ENCODE results near the gene MKKS.

Gene MKKS

DNA sequence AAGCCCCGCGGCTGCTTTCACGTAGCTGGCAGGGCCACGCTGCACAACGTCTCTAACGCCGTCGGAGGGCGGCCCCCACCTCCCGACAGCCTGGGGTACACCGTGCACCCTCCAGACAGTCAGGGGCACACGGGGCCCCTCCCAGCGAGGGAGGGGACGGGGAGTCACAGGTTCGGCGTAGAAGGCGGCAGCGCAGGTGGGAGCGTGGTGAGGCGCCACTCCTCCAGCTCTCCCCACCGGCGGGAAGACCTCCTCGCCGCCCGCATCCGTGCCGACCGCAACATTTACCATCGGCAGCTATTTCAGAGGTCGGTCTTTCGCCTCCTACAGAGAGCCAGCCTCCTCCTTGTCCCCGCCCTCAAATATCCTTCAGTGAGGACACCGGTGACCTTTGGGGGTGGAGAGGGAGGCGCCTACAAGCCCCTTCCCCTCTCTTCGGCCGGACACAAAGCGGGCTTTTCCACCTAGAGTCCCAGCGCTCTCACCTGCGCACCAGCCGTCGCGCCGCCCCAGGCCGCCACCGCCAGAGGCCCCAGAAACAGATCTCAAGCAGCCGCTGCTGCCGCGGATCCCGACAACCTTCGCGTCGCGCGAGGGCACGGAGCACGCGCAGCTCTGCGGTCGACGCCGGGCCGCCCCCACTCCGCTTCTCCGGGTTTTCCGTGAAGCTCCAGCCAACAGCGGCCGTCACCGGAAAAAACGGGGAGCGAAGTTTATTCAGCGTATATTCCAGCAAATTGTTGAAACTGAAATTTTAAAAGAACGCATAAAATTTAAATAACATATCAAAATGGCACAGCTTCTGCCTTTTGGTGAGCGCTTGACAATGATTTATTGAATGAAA lies at the start of gene MKKS:
Gene MKKS, minus strand, starts transcription at position 600 of the 844 bp plus-strand sequence. CDS start 20,708 bp downstream, outside the sequence.
- peak; percentile 83 for DNase-seq (ENCODE audit: low read depth)

DNA sequence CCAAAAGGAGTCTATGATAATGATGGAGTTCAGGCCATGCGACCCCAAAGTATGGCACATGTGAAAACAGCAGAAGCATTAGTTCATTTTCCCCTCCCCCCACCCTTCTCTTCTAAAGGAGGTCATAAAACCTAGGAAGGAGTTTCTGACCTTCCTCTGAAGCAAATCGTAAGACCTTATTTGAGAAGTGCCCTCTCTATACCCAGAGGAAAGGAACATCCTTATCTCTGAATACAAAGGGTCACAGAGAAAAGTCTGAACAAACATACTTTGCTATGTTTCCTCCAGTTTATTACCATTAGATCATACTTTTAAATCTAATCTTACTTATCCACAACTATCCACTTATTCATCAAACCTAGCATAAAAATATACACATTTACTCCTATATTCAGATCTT lies 49.7 kb upstream of the MKKS start:
- no peak for DNase-seq (ENCODE audit: low read depth)

DNA sequence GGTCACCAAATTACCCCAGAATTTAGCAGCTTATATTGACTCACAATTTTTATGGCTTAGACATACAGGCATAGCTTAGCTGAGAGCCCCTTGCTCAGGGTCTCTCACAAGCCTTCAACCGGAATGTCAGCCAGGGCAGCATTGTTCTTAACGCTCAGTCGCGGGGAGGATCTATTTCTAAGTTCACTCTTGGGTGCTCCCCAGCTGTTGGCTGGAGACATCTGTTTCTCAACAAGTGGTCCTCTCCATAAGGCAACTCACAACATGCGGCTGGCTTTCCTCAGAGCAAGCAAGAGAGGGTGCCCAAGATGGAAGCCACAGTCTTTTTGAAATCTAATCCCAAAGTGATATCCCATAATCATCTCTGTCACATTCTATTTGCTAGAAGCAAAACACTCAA lies 47.7 kb upstream of the MKKS start:
- no peak for DNase-seq (ENCODE audit: low read depth)

DNA sequence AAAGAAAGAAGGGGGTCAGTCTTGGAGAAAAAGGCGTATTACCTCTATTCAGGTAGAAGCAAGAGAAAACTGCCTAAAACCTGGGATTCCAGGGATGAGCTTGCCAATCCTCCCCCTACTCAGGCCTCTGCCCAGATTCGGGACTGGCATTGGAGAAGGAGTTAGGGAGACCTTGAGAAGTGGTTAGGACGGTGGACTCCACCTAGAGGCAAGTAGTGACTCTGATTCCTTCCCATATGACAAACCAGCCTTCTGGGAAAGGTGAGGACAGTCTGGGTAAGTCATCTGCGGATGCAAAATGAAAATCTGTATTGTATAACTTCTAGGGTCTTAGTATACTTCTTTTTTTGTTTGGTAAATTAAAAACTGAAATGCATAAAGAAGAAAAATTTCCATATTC lies 44.9 kb upstream of the MKKS start:
- no peak for DNase-seq (ENCODE audit: low read depth)

DNA sequence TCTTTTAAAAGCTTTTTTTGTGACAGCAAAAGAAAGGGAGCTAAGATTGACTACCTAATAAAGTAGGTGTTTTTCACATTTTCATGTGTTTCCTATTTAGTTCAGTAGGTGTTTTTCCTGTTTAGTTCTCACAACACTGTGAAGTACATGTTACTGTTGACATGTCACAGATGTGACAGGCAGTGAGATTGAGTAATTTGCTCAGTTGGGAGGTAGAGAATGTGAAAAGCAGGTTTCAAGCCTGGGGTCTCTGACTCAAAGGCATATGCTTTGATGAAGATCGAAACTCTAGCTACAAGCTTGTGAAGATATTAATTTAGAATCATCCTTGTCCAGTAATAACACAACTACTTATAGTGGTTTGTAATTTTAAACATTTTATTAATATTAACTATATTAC lies 44.2 kb upstream of the MKKS start:
- no peak for DNase-seq (ENCODE audit: low read depth)

DNA sequence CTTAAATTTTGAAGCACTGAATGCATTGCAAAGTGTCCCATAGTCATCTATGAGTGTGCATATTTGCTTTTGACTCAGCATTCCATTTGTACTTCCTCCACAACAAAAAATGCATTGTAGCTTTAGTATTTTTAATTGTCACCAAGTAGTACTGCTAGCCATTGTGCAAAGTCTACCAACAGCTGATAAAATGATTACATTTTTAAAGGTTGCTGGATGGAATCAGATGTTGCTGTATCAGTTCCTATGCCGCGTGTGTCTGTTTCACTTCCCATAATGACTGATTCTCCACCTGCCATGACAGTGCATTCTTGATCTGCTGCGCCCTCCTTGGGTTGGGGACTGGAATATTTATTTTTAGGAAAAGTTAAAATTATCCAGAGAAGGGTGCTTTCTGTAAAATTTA lies 42.3 kb upstream of the MKKS start:
- no peak for DNase-seq (ENCODE audit: low read depth)

DNA sequence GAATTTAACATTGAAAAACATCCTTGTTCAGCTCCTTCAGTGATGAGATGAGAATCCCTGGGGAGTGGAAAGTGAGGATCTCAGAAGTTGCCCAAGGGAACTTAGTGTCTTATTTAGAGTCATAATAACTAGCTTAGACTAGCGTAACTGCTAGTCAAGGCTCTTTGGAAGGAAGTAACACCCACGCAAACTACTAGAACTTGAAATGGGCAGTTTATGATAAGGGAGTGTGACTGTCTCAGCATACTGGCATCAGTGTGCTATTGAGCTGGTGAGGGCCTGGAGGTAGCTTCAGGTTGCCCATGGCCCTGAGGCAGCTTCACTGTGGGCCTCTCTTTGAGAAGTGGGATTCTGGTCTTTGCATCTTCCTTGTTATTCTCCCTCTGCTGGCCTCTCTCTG lies 41.2 kb upstream of the MKKS start:
- no peak for DNase-seq (ENCODE audit: low read depth)

DNA sequence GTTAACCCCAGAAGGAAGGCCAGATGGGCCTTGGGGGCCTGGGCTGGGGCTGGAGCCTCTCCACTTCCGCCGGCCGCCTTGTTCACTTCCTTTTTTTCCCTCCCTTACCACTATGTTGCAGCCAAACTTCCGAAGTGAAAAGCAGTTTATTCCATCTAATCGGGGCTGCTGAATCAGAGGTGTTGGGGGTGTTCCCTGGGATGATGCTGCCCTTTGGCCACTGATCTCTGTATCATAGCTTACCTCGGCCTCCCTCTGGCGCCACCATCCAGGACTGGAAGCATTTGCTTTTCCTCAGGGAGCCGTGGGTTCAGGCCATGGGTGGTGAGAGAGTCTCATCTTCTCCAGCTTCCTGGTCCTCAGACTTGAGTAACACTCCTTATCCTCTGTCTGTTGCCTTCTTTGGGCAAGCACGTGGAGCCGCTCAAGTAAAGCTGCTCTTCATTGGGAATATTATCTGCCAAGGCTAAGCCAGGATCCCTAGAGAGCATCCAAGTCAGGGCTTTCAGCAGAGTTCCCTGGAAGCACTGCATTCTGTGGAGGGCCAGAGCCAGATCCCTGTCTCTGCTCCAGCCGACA lies 40.7 kb upstream of the MKKS start:
- DNase-seq (ENCODE audit: low read depth) = no peak

DNA sequence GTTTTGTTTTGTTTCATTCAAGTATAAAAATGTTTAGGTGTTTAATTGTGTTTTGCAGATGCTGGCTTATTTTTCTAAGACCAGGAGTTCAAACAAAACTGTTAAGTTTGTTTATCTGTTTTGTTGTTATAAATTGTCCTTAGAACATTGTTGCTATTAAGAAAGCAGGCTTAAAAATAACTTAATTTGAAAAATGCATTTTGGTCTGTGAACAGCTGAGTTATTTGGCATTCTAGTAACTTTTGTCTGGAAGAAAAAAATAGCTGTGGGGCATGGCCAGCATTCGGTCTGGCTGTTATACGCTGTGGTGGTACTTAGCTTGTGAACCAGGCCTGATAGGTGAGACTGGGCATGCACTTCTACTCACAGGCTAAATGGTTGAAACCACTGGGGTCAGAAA lies 38.8 kb upstream of the MKKS start:
- no peak for DNase-seq (ENCODE audit: low read depth)

DNA sequence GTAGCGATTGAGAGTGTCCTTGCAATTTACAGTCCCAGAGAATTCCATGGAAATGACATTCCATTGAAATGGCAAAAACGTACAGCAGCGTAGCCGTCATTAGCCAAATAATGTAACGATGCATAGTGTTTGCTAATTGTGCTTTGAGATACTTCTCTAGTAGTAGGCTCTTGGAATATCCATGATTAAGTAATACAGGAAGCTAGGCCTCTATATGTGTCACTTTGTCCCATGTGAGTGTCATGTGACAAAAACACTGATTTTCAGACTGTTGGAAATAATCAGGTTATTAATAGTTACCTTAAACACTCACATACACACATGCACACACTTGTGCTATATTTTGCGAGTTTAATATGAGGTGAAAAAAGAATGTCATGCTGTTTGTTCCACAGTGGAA lies 36.3 kb upstream of the MKKS start:
- DNase-seq (ENCODE audit: low read depth) = no peak

DNA sequence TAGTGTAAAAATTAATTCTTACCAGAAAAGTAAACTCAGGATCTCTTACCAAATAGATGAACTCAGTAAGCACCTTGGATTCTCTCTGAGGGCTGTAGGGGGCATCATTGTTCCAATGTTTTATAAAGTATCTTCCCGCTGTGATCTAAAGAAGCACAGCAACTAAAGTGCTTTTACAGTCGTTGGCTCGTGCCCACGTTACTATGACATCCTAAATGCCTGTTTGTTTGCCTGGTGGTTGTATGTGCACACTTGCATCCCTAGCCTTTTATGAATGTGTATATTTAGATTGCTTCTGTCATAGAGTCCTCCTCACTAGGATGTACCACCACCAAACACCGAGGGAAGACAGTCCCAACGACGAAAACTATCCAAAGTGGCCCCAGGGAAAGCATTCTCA lies 35.6 kb upstream of the MKKS start:
- DNase-seq (ENCODE audit: low read depth) = no peak

DNA sequence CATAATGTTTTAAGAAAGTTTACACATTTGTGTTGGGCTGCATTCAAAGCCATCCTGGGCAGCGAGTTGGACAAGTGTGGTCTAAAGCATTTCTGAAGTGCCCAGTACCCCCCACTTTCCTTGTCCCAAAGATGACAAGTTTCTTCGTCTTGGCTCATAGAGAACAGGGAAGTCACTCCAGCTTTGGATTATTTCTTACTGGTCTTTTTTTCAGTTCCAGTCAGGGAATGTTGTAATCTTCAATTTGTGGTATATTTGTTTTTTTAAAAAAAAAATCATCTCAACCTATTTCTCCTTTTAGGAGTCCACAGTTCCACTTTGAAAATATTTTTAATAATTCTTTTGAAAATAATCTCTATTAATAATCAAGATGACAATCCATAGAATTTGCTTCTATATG lies 35.0 kb upstream of the MKKS start:
- no peak for DNase-seq (ENCODE audit: low read depth)

DNA sequence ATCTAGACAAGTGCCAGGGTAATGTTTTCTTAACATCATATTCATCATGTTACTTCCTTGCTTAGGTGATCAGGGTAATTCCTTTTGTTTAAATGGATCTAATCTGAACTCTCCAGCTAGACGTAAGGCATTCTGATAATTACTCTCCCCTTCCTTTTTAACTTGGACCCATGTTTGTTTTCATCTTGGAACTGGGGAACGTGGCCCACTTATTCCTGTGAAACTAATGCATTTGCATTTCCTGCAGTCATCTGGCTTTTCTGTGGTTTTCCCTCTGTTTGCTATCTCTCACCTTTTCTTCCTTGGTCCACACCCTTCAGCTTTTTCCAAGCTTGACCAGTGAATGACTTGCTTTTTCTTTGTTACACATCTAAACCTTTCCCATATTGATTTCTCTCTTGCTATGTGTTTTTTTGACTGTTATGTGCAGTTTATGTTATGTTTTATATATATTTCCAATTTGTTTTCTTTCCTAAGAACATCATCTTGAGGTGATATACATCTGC lies 34.4 kb upstream of the MKKS start:
- no peak for DNase-seq (ENCODE audit: low read depth)

DNA sequence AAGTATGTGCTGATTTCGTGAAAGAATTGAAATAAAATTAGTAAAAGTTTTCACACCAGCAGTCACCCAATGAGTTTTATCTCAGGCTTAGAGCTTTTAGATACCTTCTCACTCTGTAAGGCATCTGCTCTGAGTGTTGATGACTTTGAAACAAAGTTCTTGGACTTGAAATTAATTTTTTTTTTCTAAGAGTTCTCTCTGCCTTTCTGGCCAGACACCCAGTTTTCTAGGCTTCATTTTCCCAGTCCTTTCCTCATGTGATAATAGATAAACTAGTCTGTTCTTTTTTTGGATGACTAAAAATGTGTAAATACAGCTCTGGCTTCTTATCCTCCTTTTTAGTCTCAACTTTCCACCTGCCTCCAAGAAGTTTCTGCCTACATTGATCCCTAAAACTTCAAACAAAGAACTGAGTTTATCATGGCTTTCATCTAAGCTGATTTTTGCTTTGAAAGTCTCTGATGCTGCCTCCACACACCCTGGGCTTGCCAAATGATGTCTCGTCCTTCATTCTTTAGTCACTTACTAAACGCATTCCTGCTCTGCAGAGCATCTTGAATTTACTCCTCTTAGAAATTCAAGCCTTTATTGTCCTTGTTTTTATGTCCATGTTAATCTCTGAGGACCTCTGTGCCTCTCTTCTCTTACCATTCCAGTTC lies 33.8 kb upstream of the MKKS start:
- no peak for DNase-seq (ENCODE audit: low read depth)

DNA sequence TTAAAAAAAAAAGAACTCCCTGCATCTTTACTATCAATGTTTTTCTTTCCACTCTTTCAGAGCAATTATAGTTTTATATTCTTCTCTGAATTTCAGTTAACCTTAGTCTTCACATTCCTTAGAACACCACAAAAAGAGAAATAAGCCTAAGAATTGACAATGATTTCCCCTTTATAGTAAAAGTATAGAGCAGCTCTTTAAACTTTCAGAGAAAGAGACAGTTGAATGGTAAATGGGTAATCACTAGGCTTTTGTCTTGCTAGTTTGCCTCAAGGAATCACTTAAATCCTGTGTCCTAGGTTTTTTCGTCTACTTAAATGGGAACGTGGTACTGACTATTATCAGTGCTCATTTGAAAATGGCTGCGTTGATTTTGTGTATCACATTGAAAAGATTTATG lies 32.8 kb upstream of the MKKS start:
- DNase-seq (ENCODE audit: low read depth) = no peak

DNA sequence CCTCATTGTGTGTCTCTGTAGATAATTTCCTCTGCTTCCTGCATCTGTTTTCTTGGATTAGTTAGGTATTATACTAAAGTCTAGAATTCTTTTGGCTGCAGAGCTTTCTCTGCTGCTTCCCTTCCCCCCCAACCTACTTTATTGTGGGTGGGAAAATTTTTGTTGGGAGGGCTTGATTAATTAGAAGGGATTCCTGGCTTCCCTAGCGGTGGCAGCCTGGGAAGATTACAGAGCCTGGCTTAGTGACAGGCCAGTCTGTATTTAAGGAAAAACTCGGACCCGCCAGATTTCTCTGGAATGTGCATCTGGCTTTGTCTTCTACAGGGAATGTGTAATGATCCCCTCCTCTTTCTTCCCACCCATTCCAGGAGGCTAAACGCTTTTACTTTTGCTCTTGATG lies 32.3 kb upstream of the MKKS start:
- no peak for DNase-seq (ENCODE audit: low read depth)

DNA sequence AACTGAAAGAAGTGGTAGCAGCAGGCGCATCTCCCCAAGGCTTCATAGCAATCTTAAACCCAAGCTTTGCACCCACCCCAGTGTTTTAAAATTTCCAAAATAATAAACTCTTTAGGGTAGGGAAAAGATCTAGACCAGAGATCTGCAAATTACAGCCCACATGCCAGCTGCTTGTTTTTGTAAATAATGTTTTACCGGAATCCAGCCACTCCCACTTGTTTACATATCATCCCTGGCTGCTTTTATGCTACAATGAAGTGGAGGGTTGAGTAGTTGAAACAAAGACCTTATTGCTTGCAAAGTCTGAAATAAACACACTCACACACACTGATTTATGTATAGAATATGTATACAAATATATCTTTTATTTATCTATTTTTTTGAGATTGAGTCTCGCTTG lies 31.1 kb upstream of the MKKS start:
- DNase-seq (ENCODE audit: low read depth) = no peak

DNA sequence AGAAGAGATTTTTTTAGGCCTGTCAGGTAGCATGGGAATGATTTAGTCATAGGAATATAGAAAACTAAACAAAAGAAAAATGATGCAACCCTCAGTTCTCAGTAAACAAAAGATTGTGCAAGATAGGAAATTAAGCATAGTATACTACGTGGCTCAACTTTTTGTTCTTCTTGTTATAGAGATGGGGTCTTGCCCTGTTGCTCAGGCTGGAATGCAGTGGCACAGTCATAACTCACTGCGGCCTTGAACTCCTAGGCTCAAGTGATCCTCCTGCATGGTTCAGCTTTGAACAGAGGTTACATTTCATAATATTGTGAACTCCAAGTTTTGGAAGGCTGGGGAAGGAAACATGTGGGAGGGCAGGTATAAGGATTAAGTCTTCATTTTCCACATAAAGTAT lies 29.6 kb upstream of the MKKS start:
- no peak for DNase-seq (ENCODE audit: low read depth)

DNA sequence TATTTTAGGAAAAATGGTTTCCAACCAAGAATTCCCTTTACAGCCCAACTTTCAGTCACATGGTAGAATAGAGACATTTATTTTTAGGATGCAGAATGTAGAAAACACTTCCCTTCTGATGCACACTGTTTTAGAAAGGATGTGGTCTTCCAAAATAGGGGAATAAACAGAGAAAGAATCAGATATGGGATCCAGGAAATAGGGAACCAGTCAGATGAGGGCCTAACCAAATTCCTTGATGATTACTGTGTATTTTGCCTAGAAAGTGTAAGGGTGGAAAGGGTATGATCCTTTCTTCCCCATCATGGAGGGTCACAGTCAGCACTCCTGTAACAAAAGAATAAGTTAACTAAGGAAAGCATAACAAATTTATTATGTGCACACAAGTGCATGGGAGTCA lies 28.5 kb upstream of the MKKS start:
- no peak for DNase-seq (ENCODE audit: low read depth)

DNA sequence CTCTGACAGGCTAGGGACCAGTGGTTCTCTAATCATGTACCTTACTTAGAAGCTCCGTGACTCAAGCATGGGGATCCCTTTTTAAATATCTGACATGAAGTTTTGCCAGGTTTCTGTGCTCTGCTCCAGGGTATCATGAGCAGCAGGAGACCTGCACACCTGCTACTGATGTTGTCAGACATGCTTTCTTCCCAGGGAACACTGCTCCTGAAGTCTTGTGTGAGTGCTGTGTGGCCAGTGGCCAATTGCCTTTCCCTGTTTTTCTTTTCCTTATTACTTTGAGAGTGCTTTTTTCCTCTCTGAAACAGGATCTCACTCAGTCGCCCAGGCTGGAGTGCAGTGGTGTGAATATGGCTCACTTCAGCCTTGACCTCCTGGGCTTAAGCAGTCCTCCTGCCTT lies 27.5 kb upstream of the MKKS start:
- no peak for DNase-seq (ENCODE audit: low read depth)

DNA sequence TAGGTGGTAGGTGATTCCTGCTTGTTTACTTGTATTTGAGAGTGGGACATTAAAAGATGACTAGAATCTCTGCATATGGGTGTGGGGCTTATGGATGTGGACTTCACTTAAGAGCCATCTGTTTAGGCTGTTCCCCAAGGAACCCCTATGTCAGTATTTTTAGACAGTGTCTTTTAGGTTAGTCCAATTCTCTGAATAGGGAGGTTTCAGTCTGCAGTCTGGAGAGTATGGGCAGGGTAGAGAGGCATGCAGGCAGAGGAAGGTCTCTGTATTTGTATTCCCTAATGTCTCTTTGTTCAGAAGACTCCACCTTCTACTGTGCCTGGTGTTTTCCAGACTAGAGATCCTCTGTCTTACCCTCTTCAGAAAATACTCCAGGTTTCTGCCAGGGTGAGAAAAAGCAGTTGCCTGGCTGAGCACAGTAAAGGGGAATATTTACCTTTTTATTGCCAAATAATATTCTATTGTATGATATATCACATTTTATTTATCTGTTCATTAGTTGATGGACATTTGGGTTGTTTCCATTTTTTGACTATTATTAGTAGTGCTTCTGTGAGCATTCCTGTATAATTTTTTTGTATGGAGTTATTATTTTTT lies 20.2 kb upstream of the MKKS start:
- DNase-seq (ENCODE audit: low read depth) = no peak

DNA sequence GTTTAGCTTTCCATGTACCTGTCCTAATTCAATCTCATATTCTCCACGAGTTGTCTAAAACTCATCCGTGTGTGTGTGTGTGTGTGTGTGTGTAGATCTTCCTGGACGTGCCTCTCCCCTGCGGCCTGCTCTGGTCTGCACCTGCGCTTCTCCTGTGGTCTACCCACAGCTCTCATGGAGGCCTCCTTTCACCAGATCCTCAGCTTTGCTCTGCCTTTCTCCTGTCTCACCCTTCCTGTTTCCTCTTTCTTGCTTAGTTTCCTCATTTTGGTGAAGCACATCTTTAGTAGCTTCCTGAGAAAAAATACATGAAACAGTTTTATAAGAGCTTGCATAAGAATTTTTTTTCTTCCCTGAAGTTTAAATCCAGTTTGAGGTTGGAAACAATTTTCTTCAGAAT lies 19.2 kb upstream of the MKKS start:
- no peak for DNase-seq (ENCODE audit: low read depth)

DNA sequence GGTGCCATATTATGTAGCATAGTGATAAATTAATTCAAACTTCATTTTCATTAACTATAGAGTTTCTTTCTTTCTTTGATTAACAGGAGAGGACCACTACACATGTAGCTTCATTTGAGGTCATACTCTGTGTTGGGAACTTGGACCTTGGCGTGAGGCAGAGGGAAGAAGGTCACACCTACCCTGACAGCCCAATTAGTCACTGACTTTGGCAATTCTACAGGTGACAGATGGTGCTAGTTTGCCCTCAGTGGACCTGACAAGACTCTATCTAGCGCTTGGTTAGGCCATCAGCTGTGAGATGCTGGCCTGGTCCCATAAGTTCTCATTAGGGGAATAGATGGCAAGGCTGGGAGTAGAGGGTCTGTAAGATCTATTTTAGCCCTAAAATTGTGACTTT lies 15.2 kb upstream of the MKKS start:
- no peak for DNase-seq (ENCODE audit: low read depth)
